ENCODE results near the gene MSANTD1.

Gene MSANTD1

DNA sequence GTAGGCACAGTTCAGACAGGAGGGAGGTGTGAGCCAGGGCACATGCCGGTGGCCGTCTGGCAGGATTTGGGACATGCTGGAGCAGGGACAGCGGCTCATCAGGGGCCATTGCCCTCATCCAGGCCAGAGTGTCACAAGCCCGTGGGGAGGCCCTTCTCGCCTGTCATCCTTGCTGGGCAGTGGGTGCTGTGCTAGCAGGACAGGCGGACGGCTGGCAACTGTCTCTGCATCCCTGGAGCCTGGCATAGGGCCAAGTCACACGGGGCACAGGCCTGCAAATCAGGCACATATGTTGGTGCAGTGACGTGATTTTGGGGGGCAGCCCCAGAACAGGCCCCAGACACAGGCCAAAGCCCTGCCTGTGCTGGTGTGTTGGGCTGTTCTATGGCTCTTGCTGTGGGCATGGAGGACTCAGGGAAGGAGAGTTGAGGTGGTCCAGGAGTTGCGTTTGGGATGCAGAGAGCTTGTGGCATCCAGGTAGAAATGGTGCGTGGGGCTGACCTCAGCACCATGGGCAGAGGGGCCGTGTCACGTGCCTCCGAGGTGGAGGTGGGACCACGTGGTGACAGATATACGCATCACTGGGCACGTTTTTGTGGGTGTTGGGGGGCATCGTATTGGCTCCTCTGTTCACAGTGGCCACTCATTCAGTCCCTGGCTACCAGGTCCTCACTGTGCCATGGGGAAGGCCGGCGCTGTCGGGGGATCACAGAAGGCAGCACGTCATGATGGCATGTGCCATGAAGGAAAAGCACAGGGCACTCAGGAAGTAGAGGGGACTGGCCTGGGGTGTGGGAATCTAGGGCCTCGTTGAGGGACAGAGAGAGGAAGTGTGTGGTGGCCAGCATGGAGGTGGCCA is 14.6 kb upstream of the MSANTD1 start:
- Histone ChIP-seq H3K9ac (ENCODE audit: low read depth, low read length) (no peak overlapping the region), H3K36me3 (ENCODE audit: insufficient read depth, low read length) (peaks cover 18% of the 10 kb centered on the region), H3K9me3 (ENCODE audit: control insufficient read depth, insufficient read depth, low read length) (no peaks in the 10 kb centered on the region), H3K4me1 (ENCODE audit: insufficient read depth, low read length) (no peaks in the 10 kb centered on the region)

DNA sequence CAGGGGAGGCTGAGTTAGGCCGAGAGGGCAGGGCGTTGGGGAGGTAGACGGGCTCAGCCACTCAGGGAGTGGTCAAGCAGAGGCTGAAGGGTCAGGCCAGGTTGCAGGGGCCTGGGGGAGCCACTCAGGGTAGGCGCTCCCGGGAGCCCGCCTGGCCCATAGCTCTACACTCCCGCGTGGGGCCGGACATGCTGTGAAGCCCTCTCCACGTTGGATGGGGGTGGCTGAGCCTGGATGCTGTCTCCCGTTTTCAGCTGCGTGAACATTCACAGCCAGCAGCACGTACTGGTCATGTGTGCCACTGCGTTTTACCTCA is 14.0 kb upstream of the MSANTD1 start:
- Histone ChIP-seq H3K9ac (ENCODE audit: low read depth, low read length) (no peak overlapping the region), H3K9me3 (ENCODE audit: control insufficient read depth, insufficient read depth, low read length) (no peaks in the 10 kb centered on the region), H3K4me1 (ENCODE audit: insufficient read depth, low read length) (no peaks in the 10 kb centered on the region), H3K36me3 (ENCODE audit: insufficient read depth, low read length) (peaks cover 17% of the 10 kb centered on the region)

DNA sequence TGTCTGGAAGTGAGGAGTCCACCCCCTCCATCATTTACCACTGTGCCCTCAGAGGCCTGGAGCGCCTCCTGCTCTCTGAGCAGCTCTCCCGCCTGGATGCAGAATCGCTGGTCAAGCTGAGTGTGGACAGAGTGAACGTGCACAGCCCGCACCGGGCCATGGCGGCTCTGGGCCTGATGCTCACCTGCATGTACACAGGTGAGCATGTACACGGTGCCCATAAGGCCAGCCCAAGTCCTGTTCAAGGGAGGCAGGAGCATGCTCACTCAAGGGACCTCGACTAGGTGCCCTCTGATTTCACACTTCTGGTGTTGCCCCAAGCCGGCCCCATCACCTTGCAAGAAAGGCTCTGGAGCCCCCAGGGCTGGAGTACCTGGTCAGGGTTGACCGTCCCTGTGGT is 13.4 kb upstream of the MSANTD1 start:
- H3K36me3 ChIP-seq (ENCODE audit: insufficient read depth, low read length), result peaks cover 20% of the 10 kb centered on the region
- H3K4me1 ChIP-seq (ENCODE audit: insufficient read depth, low read length), result no peaks in the 10 kb centered on the region
- H3K9ac ChIP-seq (ENCODE audit: low read depth, low read length), result no peak overlapping the region
- no peaks in the 10 kb centered on the region for H3K9me3 ChIP-seq (ENCODE audit: control insufficient read depth, insufficient read depth, low read length)

DNA sequence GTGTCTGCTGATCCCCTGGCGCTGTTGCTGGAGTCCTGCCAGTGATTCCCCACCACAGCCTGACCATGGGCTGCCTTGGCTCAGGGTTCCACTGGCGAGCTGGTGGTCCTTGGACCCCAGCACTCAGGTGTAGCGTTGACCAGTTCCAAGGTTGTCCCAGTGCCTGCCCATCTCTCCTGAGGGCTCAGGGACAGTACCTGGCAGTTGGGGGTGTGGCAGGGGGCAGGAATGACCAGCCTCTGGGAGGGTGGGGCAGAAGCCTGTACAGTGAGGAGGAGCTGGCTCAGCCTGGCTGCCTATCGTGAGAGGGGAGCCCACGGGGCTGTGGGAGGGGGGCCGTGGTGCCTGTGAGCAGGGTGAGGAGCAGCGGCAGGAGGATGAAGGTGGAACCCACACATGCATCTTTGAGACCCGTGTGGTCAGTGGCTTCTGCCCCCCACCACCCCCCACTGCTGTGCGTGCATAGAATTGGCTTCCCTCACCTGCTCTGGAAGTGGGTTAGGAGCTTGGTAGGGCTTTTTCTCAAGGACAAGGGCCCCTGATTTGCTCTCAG is 12.6 kb upstream of the MSANTD1 start:
- H3K9me3 ChIP-seq (ENCODE audit: control insufficient read depth, insufficient read depth, low read length), result no peaks in the 10 kb centered on the region
- no peak overlapping the region for H3K9ac ChIP-seq (ENCODE audit: low read depth, low read length)
- H3K36me3 ChIP-seq (ENCODE audit: insufficient read depth, low read length), result peaks cover 18% of the 10 kb centered on the region
- H3K4me1 ChIP-seq (ENCODE audit: insufficient read depth, low read length), result no peaks in the 10 kb centered on the region

DNA sequence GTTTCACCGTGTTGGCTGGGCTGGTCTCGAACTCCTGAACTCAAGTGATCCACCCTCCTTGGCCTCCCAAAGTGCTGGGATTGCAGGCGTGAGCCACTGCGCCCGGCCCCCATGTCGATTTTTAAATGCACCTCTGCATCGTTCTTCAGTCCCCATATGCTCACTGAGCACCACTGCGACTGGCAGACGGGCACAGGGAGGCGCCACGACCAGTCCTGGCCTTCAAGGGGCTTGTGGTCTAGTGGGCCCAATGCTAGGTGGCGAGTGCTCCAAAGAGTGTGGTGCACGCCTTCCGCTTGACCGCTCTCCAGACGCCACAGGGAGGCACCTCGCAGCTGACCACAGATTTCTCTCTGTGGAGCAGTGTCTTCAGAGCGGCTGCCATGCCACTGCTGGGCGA is 11.7 kb upstream of the MSANTD1 start:
- no peaks in the 10 kb centered on the region for H3K9me3 ChIP-seq (ENCODE audit: control insufficient read depth, insufficient read depth, low read length)
- H3K9ac ChIP-seq (ENCODE audit: low read depth, low read length), result no peak overlapping the region
- no peaks in the 10 kb centered on the region for H3K4me1 ChIP-seq (ENCODE audit: insufficient read depth, low read length)
- peaks cover 18% of the 10 kb centered on the region; the same call in 1 of the 2 replicates for H3K36me3 ChIP-seq (ENCODE audit: insufficient read depth, low read length)

DNA sequence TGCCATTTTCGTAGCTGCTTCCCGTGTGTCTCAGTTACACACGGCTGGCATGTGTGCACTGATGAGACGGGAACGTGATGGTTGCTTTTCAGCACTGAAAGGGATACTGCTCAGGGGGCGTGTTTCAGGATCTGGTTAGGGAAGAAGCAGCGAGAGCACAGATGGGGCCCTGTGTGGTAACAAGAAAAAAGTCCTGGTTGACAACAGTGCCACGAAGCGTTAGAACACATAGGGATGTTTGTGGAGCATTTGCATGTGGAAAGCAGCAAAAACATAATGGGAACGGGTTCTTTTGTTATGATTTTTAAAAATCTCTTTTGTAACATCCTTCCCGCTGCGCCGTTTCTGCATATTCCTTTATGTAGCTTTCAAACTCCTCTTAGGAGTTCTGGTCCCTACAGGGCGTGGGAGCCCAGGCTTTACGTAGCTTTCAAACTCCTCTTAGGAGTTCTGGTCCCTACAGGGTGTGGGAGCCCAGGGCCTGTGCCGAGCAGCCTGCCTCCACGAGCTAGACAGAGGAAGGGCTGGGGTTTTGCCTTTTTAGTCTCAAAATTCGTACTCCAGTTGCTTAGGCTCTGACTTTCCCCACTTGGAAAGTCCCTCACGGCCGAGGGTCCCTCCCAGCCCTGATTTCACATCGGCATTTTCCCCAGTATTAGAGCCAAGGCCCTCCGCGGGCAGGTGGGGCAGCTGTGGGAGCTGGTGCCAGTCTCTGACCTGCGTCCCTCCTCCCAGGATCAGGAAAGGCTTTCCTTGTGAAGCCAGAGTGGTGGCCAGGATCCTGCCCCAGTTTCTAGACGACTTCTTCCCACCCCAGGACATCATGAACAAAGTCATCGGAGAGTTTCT is 11.0 kb upstream of the MSANTD1 start:
- peaks cover 15% of the 10 kb centered on the region; the same call in 1 of the 2 replicates for H3K36me3 ChIP-seq (ENCODE audit: insufficient read depth, low read length)
- H3K4me1 ChIP-seq (ENCODE audit: insufficient read depth, low read length), result no peaks in the 10 kb centered on the region
- no peaks in the 10 kb centered on the region for H3K9me3 ChIP-seq (ENCODE audit: control insufficient read depth, insufficient read depth, low read length)
- H3K9ac ChIP-seq (ENCODE audit: low read depth, low read length), result no peak overlapping the region

DNA sequence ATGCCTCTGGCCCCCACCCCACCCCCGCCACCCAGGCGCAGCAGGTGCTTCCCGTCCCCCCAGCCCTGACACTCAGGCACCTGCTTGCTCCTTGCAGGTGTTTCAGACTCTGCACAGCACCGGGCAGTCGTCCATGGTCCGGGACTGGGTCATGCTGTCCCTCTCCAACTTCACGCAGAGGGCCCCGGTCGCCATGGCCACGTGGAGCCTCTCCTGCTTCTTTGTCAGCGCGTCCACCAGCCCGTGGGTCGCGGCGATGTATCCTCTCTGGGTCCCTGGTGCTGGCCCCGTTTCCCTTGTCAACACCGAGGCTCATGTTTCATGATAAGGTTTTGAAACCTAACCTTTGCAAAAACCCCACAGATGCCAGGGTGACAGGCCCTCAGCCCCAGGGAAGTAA is 10.2 kb upstream of the MSANTD1 start:
- Histone ChIP-seq H3K36me3 (ENCODE audit: insufficient read depth, low read length) (0 out of 2 replicates have a peak, but pooled peaks cover 12% of the 10 kb centered on the region), H3K9me3 (ENCODE audit: control insufficient read depth, insufficient read depth, low read length) (no peaks in the 10 kb centered on the region), H3K9ac (ENCODE audit: low read depth, low read length) (no peak overlapping the region), H3K4me1 (ENCODE audit: insufficient read depth, low read length) (no peaks in the 10 kb centered on the region)

DNA sequence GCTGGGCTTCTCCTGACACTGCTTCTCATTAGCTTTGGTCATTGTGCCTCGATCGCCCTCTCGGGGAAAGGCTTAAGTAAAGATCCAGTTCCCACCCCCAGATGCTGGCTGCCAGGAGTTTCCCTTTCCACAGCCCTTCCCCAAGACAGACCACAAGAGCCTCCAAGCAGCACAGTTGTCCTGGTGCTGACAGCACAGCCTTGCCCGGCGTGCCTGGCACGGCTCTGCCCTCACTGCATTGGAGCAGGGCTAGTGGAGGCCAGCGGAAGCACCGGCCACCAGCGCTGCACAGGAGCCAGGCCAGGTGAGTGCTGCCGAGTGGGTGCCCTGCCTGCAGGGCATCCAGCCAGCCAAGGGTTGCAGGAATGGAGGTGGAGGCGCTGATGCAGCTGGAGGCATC is 9.7 kb upstream of the MSANTD1 start:
- H3K36me3 ChIP-seq (ENCODE audit: insufficient read depth, low read length), result 0 out of 2 replicates have a peak, but pooled peaks cover 12% of the 10 kb centered on the region

DNA sequence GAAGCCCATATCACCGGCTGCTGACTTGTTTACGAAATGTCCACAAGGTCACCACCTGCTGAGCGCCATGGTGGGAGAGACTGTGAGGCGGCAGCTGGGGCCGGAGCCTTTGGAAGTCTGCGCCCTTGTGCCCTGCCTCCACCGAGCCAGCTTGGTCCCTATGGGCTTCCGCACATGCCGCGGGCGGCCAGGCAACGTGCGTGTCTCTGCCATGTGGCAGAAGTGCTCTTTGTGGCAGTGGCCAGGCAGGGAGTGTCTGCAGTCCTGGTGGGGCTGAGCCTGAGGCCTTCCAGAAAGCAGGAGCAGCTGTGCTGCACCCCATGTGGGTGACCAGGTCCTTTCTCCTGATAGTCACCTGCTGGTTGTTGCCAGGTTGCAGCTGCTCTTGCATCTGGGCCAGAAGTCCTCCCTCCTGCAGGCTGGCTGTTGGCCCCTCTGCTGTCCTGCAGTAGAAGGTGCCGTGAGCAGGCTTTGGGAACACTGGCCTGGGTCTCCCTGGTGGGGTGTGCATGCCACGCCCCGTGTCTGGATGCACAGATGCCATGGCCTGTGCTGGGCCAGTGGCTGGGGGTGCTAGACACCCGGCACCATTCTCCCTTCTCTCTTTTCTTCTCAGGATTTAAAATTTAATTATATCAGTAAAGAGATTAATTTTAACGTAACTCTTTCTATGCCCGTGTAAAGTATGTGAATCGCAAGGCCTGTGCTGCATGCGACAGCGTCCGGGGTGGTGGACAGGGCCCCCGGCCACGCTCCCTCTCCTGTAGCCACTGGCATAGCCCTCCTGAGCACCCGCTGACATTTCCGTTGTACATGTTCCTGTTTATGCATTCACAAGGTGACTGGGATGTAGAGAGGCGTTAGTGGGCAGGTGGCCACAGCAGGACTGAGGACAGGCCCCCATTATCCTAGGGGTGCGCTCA is 8.7 kb upstream of the MSANTD1 start:
- no peaks in the 10 kb centered on the region for H3K4me1 ChIP-seq (ENCODE audit: insufficient read depth, low read length)
- 0 out of 2 replicates have a peak, but pooled peaks cover 12% of the 10 kb centered on the region for H3K36me3 ChIP-seq (ENCODE audit: insufficient read depth, low read length)
- H3K9ac ChIP-seq (ENCODE audit: low read depth, low read length), result no peak overlapping the region

More for the DNA sequence above, 9.7 kb upstream of the MSANTD1 start:
- H3K9me3 ChIP-seq (ENCODE audit: control insufficient read depth, insufficient read depth, low read length), result no peaks in the 10 kb centered on the region
- H3K4me1 ChIP-seq (ENCODE audit: insufficient read depth, low read length), result no peaks in the 10 kb centered on the region
- no peak overlapping the region for H3K9ac ChIP-seq (ENCODE audit: low read depth, low read length)

DNA sequence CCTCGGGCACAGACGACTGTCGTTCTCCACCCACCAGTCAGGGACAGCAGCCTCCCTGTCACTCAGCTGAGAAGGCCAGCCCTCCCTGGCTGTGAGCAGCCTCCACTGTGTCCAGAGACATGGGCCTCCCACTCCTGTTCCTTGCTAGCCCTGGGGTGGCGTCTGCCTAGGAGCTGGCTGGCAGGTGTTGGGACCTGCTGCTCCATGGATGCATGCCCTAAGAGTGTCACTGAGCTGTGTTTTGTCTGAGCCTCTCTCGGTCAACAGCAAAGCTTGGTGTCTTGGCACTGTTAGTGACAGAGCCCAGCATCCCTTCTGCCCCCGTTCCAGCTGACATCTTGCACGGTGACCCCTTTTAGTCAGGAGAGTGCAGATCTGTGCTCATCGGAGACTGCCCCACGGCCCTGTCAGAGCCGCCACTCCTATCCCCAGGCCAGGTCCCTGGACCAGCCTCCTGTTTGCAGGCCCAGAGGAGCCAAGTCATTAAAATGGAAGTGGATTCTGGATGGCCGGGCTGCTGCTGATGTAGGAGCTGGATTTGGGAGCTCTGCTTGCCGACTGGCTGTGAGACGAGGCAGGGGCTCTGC is 7.9 kb upstream of the MSANTD1 start:
- Histone ChIP-seq H3K9ac (ENCODE audit: low read depth, low read length) (no peak overlapping the region), H3K4me1 (ENCODE audit: insufficient read depth, low read length) (no peaks in the 10 kb centered on the region), H3K36me3 (ENCODE audit: insufficient read depth, low read length) (0 out of 2 replicates have a peak, but pooled peaks cover 8% of the 10 kb centered on the region), H3K9me3 (ENCODE audit: control insufficient read depth, insufficient read depth, low read length) (no peaks in the 10 kb centered on the region)

More for the DNA sequence above, 8.7 kb upstream of the MSANTD1 start:
- H3K9me3 ChIP-seq (ENCODE audit: control insufficient read depth, insufficient read depth, low read length), result no peaks in the 10 kb centered on the region

DNA sequence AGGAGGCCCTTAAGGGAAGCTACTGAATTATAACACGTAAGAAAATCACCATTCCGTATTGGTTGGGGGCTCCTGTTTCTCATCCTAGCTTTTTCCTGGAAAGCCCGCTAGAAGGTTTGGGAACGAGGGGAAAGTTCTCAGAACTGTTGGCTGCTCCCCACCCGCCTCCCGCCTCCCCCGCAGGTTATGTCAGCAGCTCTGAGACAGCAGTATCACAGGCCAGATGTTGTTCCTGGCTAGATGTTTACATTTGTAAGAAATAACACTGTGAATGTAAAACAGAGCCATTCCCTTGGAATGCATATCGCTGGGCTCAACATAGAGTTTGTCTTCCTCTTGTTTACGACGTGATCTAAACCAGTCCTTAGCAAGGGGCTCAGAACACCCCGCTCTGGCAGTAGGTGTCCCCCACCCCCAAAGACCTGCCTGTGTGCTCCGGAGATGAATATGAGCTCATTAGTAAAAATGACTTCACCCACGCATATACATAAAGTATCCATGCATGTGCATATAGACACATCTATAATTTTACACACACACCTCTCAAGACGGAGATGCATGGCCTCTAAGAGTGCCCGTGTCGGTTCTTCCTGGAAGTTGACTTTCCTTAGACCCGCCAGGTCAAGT is 6.9 kb upstream of the MSANTD1 start:
- Histone ChIP-seq H3K9ac (ENCODE audit: low read depth, low read length) (no peak overlapping the region), H3K36me3 (ENCODE audit: insufficient read depth, low read length) (0 out of 2 replicates have a peak, but pooled peaks cover 4% of the 10 kb centered on the region)

DNA sequence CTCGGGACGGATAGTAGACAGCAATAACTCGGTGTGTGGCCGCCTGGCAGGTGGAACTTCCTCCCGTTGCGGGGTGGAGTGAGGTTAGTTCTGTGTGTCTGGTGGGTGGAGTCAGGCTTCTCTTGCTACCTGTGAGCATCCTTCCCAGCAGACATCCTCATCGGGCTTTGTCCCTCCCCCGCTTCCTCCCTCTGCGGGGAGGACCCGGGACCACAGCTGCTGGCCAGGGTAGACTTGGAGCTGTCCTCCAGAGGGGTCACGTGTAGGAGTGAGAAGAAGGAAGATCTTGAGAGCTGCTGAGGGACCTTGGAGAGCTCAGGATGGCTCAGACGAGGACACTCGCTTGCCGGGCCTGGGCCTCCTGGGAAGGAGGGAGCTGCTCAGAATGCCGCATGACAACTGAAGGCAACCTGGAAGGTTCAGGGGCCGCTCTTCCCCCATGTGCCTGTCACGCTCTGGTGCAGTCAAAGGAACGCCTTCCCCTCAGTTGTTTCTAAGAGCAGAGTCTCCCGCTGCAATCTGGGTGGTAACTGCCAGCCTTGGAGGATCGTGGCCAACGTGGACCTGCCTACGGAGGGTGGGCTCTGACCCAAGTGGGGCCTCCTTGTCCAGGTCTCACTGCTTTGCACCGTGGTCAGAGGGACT is 5.7 kb upstream of the MSANTD1 start:
- Histone ChIP-seq H3K4me1 (ENCODE audit: insufficient read depth, low read length) (no peaks in the 10 kb centered on the region), H3K36me3 (ENCODE audit: insufficient read depth, low read length) (0 out of 2 replicates have a peak, but pooled peaks cover 4% of the 10 kb centered on the region), H3K9ac (ENCODE audit: low read depth, low read length) (no peak overlapping the region), H3K9me3 (ENCODE audit: control insufficient read depth, insufficient read depth, low read length) (no peaks in the 10 kb centered on the region)

More for the DNA sequence above, 6.9 kb upstream of the MSANTD1 start:
- H3K9me3 ChIP-seq (ENCODE audit: control insufficient read depth, insufficient read depth, low read length), result no peaks in the 10 kb centered on the region
- H3K4me1 ChIP-seq (ENCODE audit: insufficient read depth, low read length), result no peaks in the 10 kb centered on the region

DNA sequence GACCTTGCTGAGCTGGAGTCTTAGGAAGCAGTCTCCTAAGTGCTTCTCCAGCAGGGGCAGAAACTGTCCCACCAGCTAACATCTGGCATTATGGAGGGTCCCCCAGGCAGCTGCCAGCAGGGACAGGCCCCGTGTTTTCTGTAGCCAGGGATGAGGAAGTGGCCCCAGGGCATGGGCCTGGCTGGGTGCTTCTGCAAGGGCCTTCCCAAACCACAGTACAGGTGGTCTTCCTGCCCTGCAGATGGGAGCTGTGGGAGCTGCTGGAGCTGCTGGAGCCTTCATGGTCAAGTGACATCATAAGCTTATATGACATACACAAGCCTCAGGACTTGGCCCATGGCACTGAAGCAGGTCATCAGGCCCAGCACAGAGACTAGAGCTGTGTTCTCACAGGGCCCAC is 5.0 kb upstream of the MSANTD1 start:
- Histone ChIP-seq H3K4me1 (ENCODE audit: insufficient read depth, low read length) (no peaks in the 10 kb centered on the region), H3K36me3 (ENCODE audit: insufficient read depth, low read length) (0 out of 2 replicates have a peak, but pooled peaks cover 4% of the 10 kb centered on the region), H3K9me3 (ENCODE audit: control insufficient read depth, insufficient read depth, low read length) (no peaks in the 10 kb centered on the region), H3K9ac (ENCODE audit: low read depth, low read length) (no peak overlapping the region)

Measured in ES-I3 (cell line).